K562 (cell line): ENCODE results near the gene RNPEP. TPM values are rescaled to one million over a fixed set of nuclear protein-coding genes. Genes with fewer than 3 reads are reported as not detected.

Experiments used
- FOXK2 ChIP-seq, 2 experiments: fragments of 450-650 bp; IDR thresholded peaks in 1 of 2; conservative IDR thresholded peaks in 1 of 2; 2 replicates each; pipeline ENCODE4 v1.6.1; 2016; ENCODE audit warnings: low read depth in 2 of 2, mild to moderate bottlenecking in 1 of 2
- HDAC1 ChIP-seq, 2 experiments: fragments of 450-650 bp; IDR thresholded peaks; 2 replicates each; pipeline ENCODE4 v1.6.1; 2016 to 2017; ENCODE audit warnings: inconsistent platforms in 1 of 2, mild to moderate bottlenecking in 1 of 2, moderate library complexity in 1 of 2
- HOXB6 ChIP-seq: fragments of 250-450 bp; sonication (Bioruptor Pico); IDR thresholded peaks from 2 replicates; pipeline ENCODE4 v1.5.1; 2022; ENCODE audit warnings: mild to moderate bottlenecking, borderline replicate concordance
- KAT2B ChIP-seq: IDR thresholded peaks from one replicate; pipeline ENCODE4 v1.6.1; 2012; ENCODE audit warnings: low read depth, mild to moderate bottlenecking, control low read depth, inconsistent platforms, low read length, moderate library complexity
- PHF8 ChIP-seq: fragments of 200-600 bp; sonication (generic); IDR thresholded peaks from 2 replicates; pipeline ENCODE4 v1.6.1; 2012; ENCODE audit warnings: mixed run types, mild to moderate bottlenecking, inconsistent platforms, low read length, moderate library complexity, borderline replicate concordance
- SMARCE1 ChIP-seq: fragments of 450-650 bp; IDR thresholded peaks from 2 replicates; pipeline ENCODE4 v1.7.1; 2016; ENCODE audit warnings: mild to moderate bottlenecking
- TEAD1 ChIP-seq, 2 experiments: fragments of 450-650 bp in 1 of 2; sonication (generic) in 1 of 2; formaldehyde crosslinking; IDR thresholded peaks; 2 replicates each; pipeline versions ENCODE4 v1.4.0 to v1.8.0; 2020 to 2022; ENCODE audit warnings: mild to moderate bottlenecking in 2 of 2, missing genetic modification reagents in 1 of 2
- TEAD4 ChIP-seq, 2 experiments: sonication (generic) in 1 of 2; formaldehyde crosslinking in 1 of 2; IDR thresholded peaks; 2 replicates each; pipeline versions ENCODE4 v1.6.1 to v1.8.0; 2012 to 2022; ENCODE audit warnings: borderline replicate concordance in 1 of 2, inconsistent platforms in 1 of 2, low read length in 1 of 2, mild to moderate bottlenecking in 1 of 2, missing genetic modification reagents in 1 of 2
- ZNF347 ChIP-seq: fragments of 450-650 bp; formaldehyde crosslinking; IDR thresholded peaks from 2 replicates; pipeline ENCODE4 v1.4.0; 2020; ENCODE audit warnings: low read depth, mild to moderate bottlenecking, moderate library complexity
- ZNF766 ChIP-seq: fragments of 200-800 bp; sonication (Bioruptor generic); conservative IDR thresholded peaks from 2 replicates; pipeline ENCODE4 v1.6.1; 2016; ENCODE audit warnings: missing genetic modification characterization, missing compliant biosample characterization
- polyA plus RNA-seq, 8 experiments: library from polyadenylated mRNA; depleted of rRNA in 4 of 8; stranded (reverse) in 5 of 8; unstranded in 3 of 8; fragments of >200 nt; fragmentation: Nextera tagmentation in 2 of 8; fragmentation: Illumina TruSeq in 1 of 8; extraction: Ambion mirVana in 2 of 8; extraction: Trizol in 1 of 8; gene quantifications; 2 replicates each; pipeline versions ENCODE4 v1.2.1 to v1.2.3, GENCODE V29; 2011 to 2014; ENCODE audit warnings: inconsistent platforms in 1 of 8, missing spikeins in 1 of 8
- total RNA-seq, 7 experiments: library from RNA; depleted of rRNA in 6 of 7; stranded (reverse); fragments of >200 nt in 6 of 7; fragmentation: Illumina TruSeq in 2 of 7; extraction: Trizol in 2 of 7; gene quantifications; 2 replicates each; pipeline versions ENCODE4 v1.2.1 to v1.2.3, GENCODE V29; 2011 to 2021; ENCODE audit warnings: low replicate concordance in 1 of 7
- TF ChIP-seq, protein P1 (sequence below), 2 experiments: fragments of 450-650 bp; formaldehyde crosslinking in 1 of 2; IDR thresholded peaks; 2 replicates each; pipeline versions ENCODE4 v1.4.0 to v1.6.1; 2014 to 2020; ENCODE audit warnings: mild to moderate bottlenecking in 2 of 2, borderline replicate concordance in 1 of 2, low read depth in 1 of 2
- TF ChIP-seq, protein P2 (sequence below): fragments of 250-450 bp; sonication (Bioruptor Pico); IDR thresholded peaks from 2 replicates; pipeline ENCODE4 v1.5.1; 2021; ENCODE audit warnings: mild to moderate bottlenecking
- TF ChIP-seq, protein P3 (sequence below): fragments of 450-650 bp; IDR thresholded peaks from 2 replicates; pipeline ENCODE4 v1.6.1; 2016; ENCODE audit warnings: antibody characterized with exemption
- TF ChIP-seq, protein P4 (sequence below), 2 experiments: fragments of 450-650 bp; conservative IDR thresholded peaks; 2 replicates each; pipeline ENCODE4 v1.6.1; 2017; ENCODE audit warnings: mild to moderate bottlenecking in 2 of 2, moderate library complexity in 2 of 2

Gene RNPEP
- total and polyA plus RNA-seq, 9 of the 15 experiments (the other 6 are each of a cell fraction or from before 2014, with no cell fraction given): 27.5 to 131 (median 63.4) TPM

DNA sequence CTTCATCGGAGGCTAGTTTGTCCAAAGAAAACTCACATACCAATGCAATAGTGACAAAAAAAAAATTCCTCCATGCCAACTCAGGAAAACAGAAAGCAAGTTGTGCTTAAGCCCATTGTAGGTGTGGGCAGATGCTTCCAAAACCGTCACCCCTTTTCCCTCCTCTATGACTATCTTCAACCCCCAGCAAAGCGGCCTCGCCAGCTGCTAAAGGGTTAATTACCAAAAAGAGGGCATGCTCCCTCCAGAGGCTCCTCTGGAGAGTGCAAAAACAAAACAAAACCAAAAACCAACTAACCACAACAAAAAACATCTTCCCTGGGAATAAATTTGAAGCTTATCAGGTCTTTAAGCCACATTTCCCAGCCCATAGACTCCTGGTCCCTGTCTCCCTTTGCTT lies 37.3 kb upstream of the RNPEP start (continued):
- TF ChIP-seq, protein P1, sequence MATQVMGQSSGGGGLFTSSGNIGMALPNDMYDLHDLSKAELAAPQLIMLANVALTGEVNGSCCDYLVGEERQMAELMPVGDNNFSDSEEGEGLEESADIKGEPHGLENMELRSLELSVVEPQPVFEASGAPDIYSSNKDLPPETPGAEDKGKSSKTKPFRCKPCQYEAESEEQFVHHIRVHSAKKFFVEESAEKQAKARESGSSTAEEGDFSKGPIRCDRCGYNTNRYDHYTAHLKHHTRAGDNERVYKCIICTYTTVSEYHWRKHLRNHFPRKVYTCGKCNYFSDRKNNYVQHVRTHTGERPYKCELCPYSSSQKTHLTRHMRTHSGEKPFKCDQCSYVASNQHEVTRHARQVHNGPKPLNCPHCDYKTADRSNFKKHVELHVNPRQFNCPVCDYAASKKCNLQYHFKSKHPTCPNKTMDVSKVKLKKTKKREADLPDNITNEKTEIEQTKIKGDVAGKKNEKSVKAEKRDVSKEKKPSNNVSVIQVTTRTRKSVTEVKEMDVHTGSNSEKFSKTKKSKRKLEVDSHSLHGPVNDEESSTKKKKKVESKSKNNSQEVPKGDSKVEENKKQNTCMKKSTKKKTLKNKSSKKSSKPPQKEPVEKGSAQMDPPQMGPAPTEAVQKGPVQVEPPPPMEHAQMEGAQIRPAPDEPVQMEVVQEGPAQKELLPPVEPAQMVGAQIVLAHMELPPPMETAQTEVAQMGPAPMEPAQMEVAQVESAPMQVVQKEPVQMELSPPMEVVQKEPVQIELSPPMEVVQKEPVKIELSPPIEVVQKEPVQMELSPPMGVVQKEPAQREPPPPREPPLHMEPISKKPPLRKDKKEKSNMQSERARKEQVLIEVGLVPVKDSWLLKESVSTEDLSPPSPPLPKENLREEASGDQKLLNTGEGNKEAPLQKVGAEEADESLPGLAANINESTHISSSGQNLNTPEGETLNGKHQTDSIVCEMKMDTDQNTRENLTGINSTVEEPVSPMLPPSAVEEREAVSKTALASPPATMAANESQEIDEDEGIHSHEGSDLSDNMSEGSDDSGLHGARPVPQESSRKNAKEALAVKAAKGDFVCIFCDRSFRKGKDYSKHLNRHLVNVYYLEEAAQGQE (IDR thresholded peaks at IDR 0.05; ENCODE audit: borderline replicate concordance): peak; percentile 26; the same call in 1 of the 2 replicates
- TF ChIP-seq, protein P1 (CRISPR knock-in tag; IDR thresholded peaks at IDR 0.05; ENCODE audit: low read depth): no peak
- TF ChIP-seq HDAC1 (IDR thresholded peaks at IDR 0.05) (peak in 1 of 2 experiments; percentile 54; a peak in 2 of 4 replicates), ZNF347 (CRISPR knock-in tag) (no peak), TEAD1 (CRISPR knock-in tag; IDR thresholded peaks at IDR 0.05) (no peak), SMARCE1 (0 out of 2 replicates have a peak, but pooled peaks have one; percentile 23), ZNF766 (CRISPR knock-in tag) (no peak), FOXK2 (conservative IDR thresholded peaks at IDR 0.05 in 1 of 2, IDR thresholded peaks at IDR 0.05 in 1 of 2; ENCODE audit: low read depth in 2 of 2) (peak; percentile 32 to 59; a peak in 2 of 4 replicates), TEAD4 (IDR thresholded peaks at IDR 0.05; ENCODE audit: low read length) (peak; percentile 47; the same call in 1 of the 2 replicates), TEAD4 (CRISPR knock-in tag; IDR thresholded peaks at IDR 0.05; ENCODE audit: borderline replicate concordance) (no peak), PHF8 (no peak), HOXB6 (no peak), KAT2B (no peak)
- TF ChIP-seq, protein P2, sequence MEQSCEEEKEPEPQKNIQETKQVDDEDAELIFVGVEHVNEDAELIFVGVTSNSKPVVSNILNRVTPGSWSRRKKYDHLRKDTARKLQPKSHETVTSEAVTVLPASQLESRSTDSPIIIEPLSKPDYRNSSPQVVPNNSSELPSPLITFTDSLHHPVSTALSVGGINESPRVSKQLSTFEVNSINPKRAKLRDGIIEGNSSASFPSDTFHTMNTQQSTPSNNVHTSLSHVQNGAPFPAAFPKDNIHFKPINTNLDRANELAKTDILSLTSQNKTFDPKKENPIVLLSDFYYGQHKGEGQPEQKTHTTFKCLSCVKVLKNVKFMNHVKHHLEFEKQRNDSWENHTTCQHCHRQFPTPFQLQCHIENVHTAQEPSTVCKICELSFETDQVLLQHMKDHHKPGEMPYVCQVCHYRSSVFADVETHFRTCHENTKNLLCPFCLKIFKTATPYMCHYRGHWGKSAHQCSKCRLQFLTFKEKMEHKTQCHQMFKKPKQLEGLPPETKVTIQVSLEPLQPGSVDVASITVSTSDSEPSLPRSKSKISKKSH (CRISPR knock-in tag): no peak
- TF ChIP-seq, protein P3, sequence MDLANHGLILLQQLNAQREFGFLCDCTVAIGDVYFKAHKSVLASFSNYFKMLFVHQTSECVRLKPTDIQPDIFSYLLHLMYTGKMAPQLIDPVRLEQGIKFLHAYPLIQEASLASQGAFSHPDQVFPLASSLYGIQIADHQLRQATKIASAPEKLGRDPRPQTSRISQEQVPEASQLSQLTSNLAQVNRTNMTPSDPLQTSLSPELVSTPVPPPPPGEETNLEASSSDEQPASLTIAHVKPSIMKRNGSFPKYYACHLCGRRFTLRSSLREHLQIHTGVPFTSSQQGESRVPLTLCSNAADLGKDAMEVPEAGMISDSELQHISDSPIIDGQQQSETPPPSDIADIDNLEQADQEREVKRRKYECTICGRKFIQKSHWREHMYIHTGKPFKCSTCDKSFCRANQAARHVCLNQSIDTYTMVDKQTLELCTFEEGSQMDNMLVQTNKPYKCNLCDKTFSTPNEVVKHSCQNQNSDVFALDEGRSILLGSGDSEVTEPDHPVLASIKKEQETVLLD: peak; percentile 40; the same call in 1 of the 2 replicates
- TF ChIP-seq, protein P4, sequence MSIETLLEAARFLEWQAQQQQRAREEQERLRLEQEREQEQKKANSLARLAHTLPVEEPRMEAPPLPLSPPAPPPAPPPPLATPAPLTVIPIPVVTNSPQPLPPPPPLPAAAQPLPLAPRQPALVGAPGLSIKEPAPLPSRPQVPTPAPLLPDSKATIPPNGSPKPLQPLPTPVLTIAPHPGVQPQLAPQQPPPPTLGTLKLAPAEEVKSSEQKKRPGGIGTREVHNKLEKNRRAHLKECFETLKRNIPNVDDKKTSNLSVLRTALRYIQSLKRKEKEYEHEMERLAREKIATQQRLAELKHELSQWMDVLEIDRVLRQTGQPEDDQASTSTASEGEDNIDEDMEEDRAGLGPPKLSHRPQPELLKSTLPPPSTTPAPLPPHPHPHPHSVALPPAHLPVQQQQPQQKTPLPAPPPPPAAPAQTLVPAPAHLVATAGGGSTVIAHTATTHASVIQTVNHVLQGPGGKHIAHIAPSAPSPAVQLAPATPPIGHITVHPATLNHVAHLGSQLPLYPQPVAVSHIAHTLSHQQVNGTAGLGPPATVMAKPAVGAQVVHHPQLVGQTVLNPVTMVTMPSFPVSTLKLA (conservative IDR thresholded peaks at IDR 0.05): 0 out of 4 replicates have a peak, but pooled peaks of 1 of the 2 experiments have one; percentile 17
